HEK293 (cell line): ENCODE results near the gene TEAD2.

Experiments used
- GLIS2 ChIP-seq: fragments of 450-650 bp; formaldehyde crosslinking; IDR thresholded peaks from 2 replicates; pipeline ENCODE4 v1.5.1; 2016; ENCODE audit warnings: missing biosample characterization, missing genetic modification characterization
- HIC1 ChIP-seq: fragments of 450-650 bp; formaldehyde crosslinking; IDR thresholded peaks from 2 replicates; pipeline ENCODE4 v1.5.1; 2016; ENCODE audit warnings: missing biosample characterization, missing genetic modification characterization
- PATZ1 ChIP-seq: fragments of 450-650 bp; formaldehyde crosslinking; IDR thresholded peaks from 2 replicates; pipeline ENCODE4 v1.5.1; 2016; ENCODE audit warnings: missing biosample characterization, missing genetic modification characterization
- PRDM2 ChIP-seq: fragments of 450-650 bp; formaldehyde crosslinking; IDR thresholded peaks from 2 replicates; pipeline ENCODE4 v1.5.1; 2016; ENCODE audit warnings: missing biosample characterization, missing genetic modification characterization, borderline replicate concordance
- ZBTB17 ChIP-seq: fragments of 450-650 bp; formaldehyde crosslinking; IDR thresholded peaks from 2 replicates; pipeline ENCODE4 v1.5.1; 2016; ENCODE audit warnings: missing biosample characterization, missing genetic modification characterization
- ZFHX2 ChIP-seq: fragments of 450-650 bp; formaldehyde crosslinking; conservative IDR thresholded peaks from 2 replicates; pipeline ENCODE4 v1.5.1; 2016; ENCODE audit warnings: missing biosample characterization, missing genetic modification characterization
- ZNF138 ChIP-seq: fragments of 450-650 bp; formaldehyde crosslinking; IDR thresholded peaks from 2 replicates; pipeline ENCODE4 v1.5.1; 2016; ENCODE audit warnings: missing biosample characterization, missing genetic modification characterization, borderline replicate concordance
- ZNF449 ChIP-seq: fragments of 450-650 bp; formaldehyde crosslinking; IDR thresholded peaks from 2 replicates; pipeline ENCODE4 v1.5.1; 2017; ENCODE audit warnings: missing biosample characterization, mild to moderate bottlenecking, missing genetic modification characterization, moderate library complexity
- ZNF704 ChIP-seq: fragments of 450-650 bp; formaldehyde crosslinking; IDR thresholded peaks from 2 replicates; pipeline ENCODE4 v1.5.1; 2016; ENCODE audit warnings: missing biosample characterization, missing genetic modification characterization
- ZNF768 ChIP-seq: fragments of 450-650 bp; formaldehyde crosslinking; IDR thresholded peaks from 2 replicates; pipeline ENCODE4 v1.5.1; 2018; ENCODE audit warnings: missing biosample characterization, mild to moderate bottlenecking, missing genetic modification characterization
- ZNF792 ChIP-seq: fragments of 450-650 bp; formaldehyde crosslinking; IDR thresholded peaks from 2 replicates; pipeline ENCODE4 v1.5.1; 2016; ENCODE audit warnings: missing biosample characterization, missing genetic modification characterization
- ZSCAN18 ChIP-seq: fragments of 450-650 bp; formaldehyde crosslinking; IDR thresholded peaks from 2 replicates; pipeline ENCODE4 v1.5.1; 2016; ENCODE audit warnings: missing biosample characterization, missing genetic modification characterization

The TEAD2 gene

GRCh38 chr19:49362048-49362928 is at the start of gene TEAD2 (continued):
- TF ChIP-seq PRDM2 (tag by site-specific recombination) (no peak), ZNF449 (tag by site-specific recombination) (peak; percentile 25; the same call in 1 of the 2 replicates), ZNF768 (tag by site-specific recombination) (no peak), PATZ1 (peak; percentile 52), GLIS2 (peak; percentile 62; the same call in 1 of the 2 replicates), ZNF704 (tag by site-specific recombination) (no peak), ZNF138 (tag by site-specific recombination) (no peak), HIC1 (tag by site-specific recombination) (no peak), ZNF792 (tag by site-specific recombination) (no peak), ZBTB17 (tag by site-specific recombination) (no peak), ZFHX2 (tag by site-specific recombination) (peak; percentile 19; the same call in 1 of the 2 replicates), ZSCAN18 (tag by site-specific recombination) (no peak)
